ENCODE results near the gene PTGDS.

PTGDS gene

GRCh38 chr9:136947028-136947891 lies 30.0 kb upstream of the PTGDS start:
- peak overlapping the region; percentile 97 for H3K27ac ChIP-seq
- no peak for TF ChIP-seq ZFX (IDR thresholded peaks at IDR 0.05; ENCODE audit: borderline replicate concordance)
- no peak for TF ChIP-seq CTCF (IDR thresholded peaks at IDR 0.05)

DNA sequence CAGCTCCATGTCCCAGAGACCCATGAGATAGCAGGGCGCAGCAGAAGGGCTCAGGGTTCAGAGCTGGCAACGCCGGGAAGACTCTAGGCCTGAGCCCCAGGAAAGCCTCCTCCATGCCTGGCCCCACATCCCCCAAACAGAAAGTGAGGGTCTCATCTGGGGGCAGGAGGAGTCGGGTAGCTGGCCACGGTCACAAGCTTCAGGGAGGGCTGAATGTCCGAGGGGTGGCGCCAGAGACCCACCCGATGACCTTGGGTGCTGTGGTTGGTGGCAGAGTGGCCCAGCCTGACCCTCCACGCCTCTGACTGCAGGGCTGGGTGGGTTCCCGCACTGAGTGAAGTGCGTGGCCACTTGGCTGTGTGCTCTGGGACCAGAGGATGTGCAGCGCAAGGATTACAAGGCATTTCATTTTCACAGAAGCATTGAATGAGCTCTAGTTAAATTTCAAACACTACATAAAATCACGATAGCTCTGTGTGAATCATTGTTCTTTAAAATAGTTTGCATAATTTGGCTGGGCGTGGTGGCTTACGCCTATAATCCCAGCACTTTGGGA lies 29.3 kb upstream of the PTGDS start:
- H3K27ac ChIP-seq = peak overlapping the region; percentile 97
- TF ChIP-seq CTCF (IDR thresholded peaks at IDR 0.05) (peak; percentile 67), ZFX (IDR thresholded peaks at IDR 0.05; ENCODE audit: borderline replicate concordance) (no peak)

- peak overlapping the region; percentile 97 for H3K27ac ChIP-seq
Observed at GRCh38 chr9:136949239-136949816, 28.0 kb upstream of the PTGDS start.

GRCh38 chr9:136949817-136950655 lies 27.3 kb upstream of the PTGDS start:
- no peak for TF ChIP-seq ZFX (IDR thresholded peaks at IDR 0.05; ENCODE audit: borderline replicate concordance)
- 0 out of 2 replicates have a peak, but pooled peaks have one; percentile 32 for TF ChIP-seq CTCF (IDR thresholded peaks at IDR 0.05)
- peak overlapping the region; percentile 97 for H3K27ac ChIP-seq

More at GRCh38 chr9:136949239-136949816, 28.0 kb upstream of the PTGDS start:
- TF ChIP-seq CTCF (IDR thresholded peaks at IDR 0.05) = no peak
- no peak for TF ChIP-seq ZFX (IDR thresholded peaks at IDR 0.05; ENCODE audit: borderline replicate concordance)

GRCh38 chr9:136950656-136951276 lies 26.5 kb upstream of the PTGDS start:
- TF ChIP-seq CTCF (IDR thresholded peaks at IDR 0.05) = no peak
- TF ChIP-seq ZFX (IDR thresholded peaks at IDR 0.05; ENCODE audit: borderline replicate concordance) = no peak
- H3K27ac ChIP-seq = peak overlapping the region; percentile 97

DNA sequence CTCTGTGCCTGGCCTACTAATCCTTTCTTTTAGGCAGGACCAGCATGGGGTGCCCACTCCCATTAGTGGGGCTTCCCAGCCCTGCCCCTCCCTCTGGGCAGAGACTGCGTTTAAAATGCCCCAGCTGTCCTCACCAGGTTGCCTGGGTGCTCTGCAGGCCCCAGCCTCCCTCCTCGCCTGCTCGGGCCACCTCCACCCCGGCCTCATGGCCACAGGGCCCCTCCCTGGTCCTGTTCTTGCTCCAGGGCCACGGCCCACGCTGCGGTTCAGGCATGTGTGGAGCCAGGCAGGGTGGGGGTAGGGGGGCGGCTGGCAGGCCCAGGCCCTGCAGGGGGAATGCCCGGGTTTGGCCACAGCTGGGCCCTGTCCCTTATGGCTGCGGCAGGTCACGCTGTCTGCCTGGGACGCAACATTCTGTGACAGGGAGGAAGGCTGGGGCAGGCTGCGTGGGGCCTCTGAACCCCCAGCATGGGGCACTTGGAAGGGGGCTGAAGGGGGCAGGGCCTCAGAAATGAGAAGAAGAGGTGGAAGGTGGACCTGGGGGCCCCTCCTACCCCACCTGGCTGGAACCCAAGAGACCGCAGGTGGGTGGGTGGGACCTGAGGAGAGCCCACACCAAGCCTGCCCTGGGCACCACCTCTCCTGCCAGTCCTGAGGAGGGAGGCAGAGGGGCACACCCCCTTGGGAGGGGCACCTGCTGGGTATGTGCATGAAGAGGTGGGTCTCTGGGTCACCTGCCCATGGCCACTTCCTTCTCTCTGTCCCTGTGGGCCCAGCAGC lies 25.6 kb upstream of the PTGDS start, which contains the start of gene LCN12:
LCN12 (plus strand) TSS at position 733 of the 780 bp plus-strand sequence. CDS start 55 bp downstream, outside the sequence.
- TF ChIP-seq CTCF (IDR thresholded peaks at IDR 0.05) (no peak), ZFX (IDR thresholded peaks at IDR 0.05; ENCODE audit: borderline replicate concordance) (no peak)
- peak within 1 kb of the TSS; percentile 97 for H3K27ac ChIP-seq
